HG02588 (cell line): ENCODE measurements around the gene ETNPPL.

Experiments used
- ATAC-seq: cut with Tn5 transposase; IDR thresholded peaks from one replicate; pipeline ENCODE4 v1.9.1; 2021; ENCODE audit warnings: mild to moderate bottlenecking, moderate library complexity; ENCODE audit not compliant: unreplicated experiment

The ETNPPL gene

DNA sequence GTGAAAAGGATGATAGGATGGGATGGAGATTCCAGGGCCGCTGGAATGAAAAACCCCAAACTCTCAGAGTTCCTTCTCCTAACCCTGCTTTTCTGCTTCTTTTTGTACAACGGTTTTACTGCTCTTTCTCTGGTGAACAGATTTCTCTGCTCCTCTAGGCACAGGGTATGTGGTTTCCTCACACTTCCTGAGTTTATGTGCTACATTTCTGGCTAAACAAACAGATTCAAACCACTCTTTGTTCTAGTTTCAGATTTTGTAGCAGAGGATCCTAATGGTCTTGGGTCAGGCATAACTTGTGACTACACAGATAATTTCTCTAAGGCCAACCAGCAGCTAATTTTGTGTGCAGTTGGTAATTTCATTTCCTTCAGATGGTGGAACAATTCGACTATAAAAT lies 59.9 kb downstream of the ETNPPL start:
- no peak for ATAC-seq

- ATAC-seq: no peak
Observed at GRCh38 chr4:108700081-108700757, 62.6 kb downstream of the ETNPPL start.

DNA sequence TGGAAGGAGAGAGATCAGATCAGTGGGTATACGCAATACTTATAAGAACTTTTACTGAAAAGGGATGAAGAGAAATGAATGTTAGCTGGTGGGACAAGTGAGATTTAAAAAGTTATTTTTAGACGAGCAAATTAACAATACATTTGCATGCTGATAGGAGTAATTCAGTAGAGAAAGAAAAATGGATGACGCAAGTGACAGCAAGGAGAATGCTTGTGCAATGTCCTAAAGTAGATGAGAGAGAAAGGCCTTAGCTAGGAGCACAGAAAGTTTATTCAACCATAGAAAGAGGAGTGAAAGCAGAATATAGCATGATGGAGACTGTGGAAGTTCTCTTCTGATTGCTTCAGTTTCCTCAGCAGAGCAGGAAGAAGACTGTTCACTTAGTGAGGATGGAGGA lies 66.7 kb downstream of the ETNPPL start:
- no peak for ATAC-seq

- no peak for ATAC-seq
Observed at GRCh38 chr4:108695062-108695461, 67.8 kb downstream of the ETNPPL start.

GRCh38 chr4:108694423-108694822 lies 68.4 kb downstream of the ETNPPL start:
- no peak for ATAC-seq

- no peak for ATAC-seq
Observed at GRCh38 chr4:108693819-108694218, 69.0 kb downstream of the ETNPPL start.

- ATAC-seq: no peak
Observed at GRCh38 chr4:108693211-108693610, 69.6 kb downstream of the ETNPPL start.
